Measurements from ENCODE around the gene MMEL1. TPM values are rescaled to one million over a fixed set of nuclear protein-coding genes. Genes with fewer than 3 reads are reported as not detected.
"Not testable (repeated sequence)": the region's sequence is repeated elsewhere in the genome, so short reads cannot be mapped to it uniquely, and the experiment has no call there.

MMEL1 gene
- total RNA-seq, 2 donors from 2014 or later: 4.6 to 13.6 TPM

GRCh38 chr1:2552189-2552588 lies 80.6 kb downstream of the MMEL1 start:
- Histone ChIP-seq H3K4me1 (replicated peaks) (peaks cover 30% of the 10 kb centered on the region), H3K27me3 (replicated peaks; ENCODE audit: insufficient read depth) (no peaks in the 10 kb centered on the region), H3K4me3 (no peak overlapping the region), H3K9me3 (no peaks in the 10 kb centered on the region), H3K27ac (no peak overlapping the region), H3K36me3 (no peaks in the 10 kb centered on the region)
- TF ChIP-seq CTCF (IDR thresholded peaks at IDR 0.05) (no peak), POLR2AphosphoS5 (IDR thresholded peaks at IDR 0.05) (no peak), POLR2A (IDR thresholded peaks at IDR 0.05) (no peak)
- intact Hi-C loops (cut with DNase I): no loop called here
- 83% methylated on average over 26 of the region's 26 CpGs for WGBS
- DNase-seq (ENCODE audit: low spot score): no peak

GRCh38 chr1:2551544-2551943 lies 81.3 kb downstream of the MMEL1 start:
- peaks cover 30% of the 10 kb centered on the region for H3K4me1 ChIP-seq (replicated peaks)
- H3K9me3 ChIP-seq; H3K36me3 ChIP-seq; H3K27ac ChIP-seq; intact Hi-C loops (cut with DNase I); H3K27me3 ChIP-seq (replicated peaks; ENCODE audit: insufficient read depth); DNase-seq (ENCODE audit: low spot score); H3K4me3 ChIP-seq: not testable (repeated sequence)
- WGBS: 82% methylated on average over 9 of the region's 9 CpGs

GRCh38 chr1:2550309-2550861 lies 82.4 kb downstream of the MMEL1 start:
- H3K36me3 ChIP-seq; intact Hi-C loops (cut with DNase I); H3K27me3 ChIP-seq (replicated peaks; ENCODE audit: insufficient read depth); H3K9me3 ChIP-seq; DNase-seq (ENCODE audit: low spot score); H3K4me3 ChIP-seq: not testable (repeated sequence)
- WGBS: 80% methylated on average over 9 of the region's 12 CpGs
- peaks cover 27% of the 10 kb centered on the region for H3K4me1 ChIP-seq (replicated peaks)
- H3K27ac ChIP-seq: peak overlapping the region in 1 of 2 donors; percentile 99

- not testable (repeated sequence) for H3K27me3 ChIP-seq (replicated peaks; ENCODE audit: insufficient read depth); H3K36me3 ChIP-seq; H3K4me3 ChIP-seq; DNase-seq (ENCODE audit: low spot score); H3K9me3 ChIP-seq
- WGBS: 78% methylated on average over 20 of the region's 28 CpGs
- intact Hi-C loops (cut with DNase I): loop anchor here (5.0 kb wide), 1 partner anchor 352 kb away; no protein-coding TSS in a partner anchor
- Histone ChIP-seq H3K27ac (peak overlapping the region; percentile 98 to 99), H3K4me1 (replicated peaks) (peaks cover 23% of the 10 kb centered on the region)
Measured at GRCh38 chr1:2549367-2550029, 83.3 kb downstream of the MMEL1 start.

GRCh38 chr1:2548068-2548589 lies 84.7 kb downstream of the MMEL1 start:
- intact Hi-C loops (cut with DNase I): loop anchor here (5.0 kb wide), 1 partner anchor 351 kb away; no protein-coding TSS in a partner anchor
- peak; percentile 86 for DNase-seq (ENCODE audit: low spot score)
- no peaks in the 10 kb centered on the region for H3K9me3 ChIP-seq
- no peaks in the 10 kb centered on the region for H3K36me3 ChIP-seq
- H3K4me1 ChIP-seq (replicated peaks): peaks cover 23% of the 10 kb centered on the region
- H3K4me3 ChIP-seq: peak overlapping the region; percentile 3 to 22
- WGBS: 16% methylated on average over 17 of the region's 17 CpGs
- H3K27me3 ChIP-seq (replicated peaks; ENCODE audit: insufficient read depth): no peaks in the 10 kb centered on the region
- peak overlapping the region; percentile 98 to 99 for H3K27ac ChIP-seq
- no peak for TF ChIP-seq POLR2A (IDR thresholded peaks at IDR 0.05)
- peak; percentile 58 for TF ChIP-seq POLR2AphosphoS5 (IDR thresholded peaks at IDR 0.05)
- peak; percentile 97 to 99 (median 98) for TF ChIP-seq CTCF (IDR thresholded peaks at IDR 0.05)

- Histone ChIP-seq H3K4me3 (peak overlapping the region; percentile 17 to 38), H3K27ac (peak overlapping the region; percentile 98 to 99), H3K4me1 (replicated peaks) (peaks cover 23% of the 10 kb centered on the region), H3K27me3 (replicated peaks; ENCODE audit: insufficient read depth) (no peaks in the 10 kb centered on the region), H3K36me3 (no peaks in the 10 kb centered on the region), H3K9me3 (no peaks in the 10 kb centered on the region)
- intact Hi-C loops (cut with DNase I): loop anchor here (1.0 to 5.0 kb wide), 2 partner anchors 135 to 350 kb away; partner anchors contain the start of gene PEX10
- 25% methylated on average over 27 of the region's 27 CpGs for WGBS
- no peak for DNase-seq (ENCODE audit: low spot score)
- peak; percentile 35 for TF ChIP-seq POLR2A (IDR thresholded peaks at IDR 0.05)
- no peak for TF ChIP-seq POLR2AphosphoS5 (IDR thresholded peaks at IDR 0.05)
- no peak for TF ChIP-seq CTCF (IDR thresholded peaks at IDR 0.05)
Measured at GRCh38 chr1:2547210-2548067, 85.4 kb downstream of the MMEL1 start.

All from prostate gland (tissue), 2 donors.